ENCODE measurements around the gene NDUFC1.

Gene NDUFC1

GRCh38 chr4:139245590-139245989, 56.7 kb downstream of the NDUFC1 start:
- FAIRE-seq, result no peak

GRCh38 chr4:139243448-139244365, 58.6 kb downstream of the NDUFC1 start:
- no peak for FAIRE-seq

- no peak for FAIRE-seq
Measured at GRCh38 chr4:139242511-139243051, 59.7 kb downstream of the NDUFC1 start.

GRCh38 chr4:139241784-139242151, 60.5 kb downstream of the NDUFC1 start:
- FAIRE-seq, result no peak

- no peak for FAIRE-seq
Measured at GRCh38 chr4:139241086-139241783, 61.0 kb downstream of the NDUFC1 start.
